Measurements from ENCODE around the gene PTPN14. TPM values are rescaled to one million over a fixed set of nuclear protein-coding genes. Genes with fewer than 3 reads are reported as not detected.

PTPN14 gene
- total and polyA plus RNA-seq, 2 of the 8 experiments (the other 6 are each of a cell fraction or from before 2014, with no cell fraction given), result 14.4 to 93.6 TPM

DNA sequence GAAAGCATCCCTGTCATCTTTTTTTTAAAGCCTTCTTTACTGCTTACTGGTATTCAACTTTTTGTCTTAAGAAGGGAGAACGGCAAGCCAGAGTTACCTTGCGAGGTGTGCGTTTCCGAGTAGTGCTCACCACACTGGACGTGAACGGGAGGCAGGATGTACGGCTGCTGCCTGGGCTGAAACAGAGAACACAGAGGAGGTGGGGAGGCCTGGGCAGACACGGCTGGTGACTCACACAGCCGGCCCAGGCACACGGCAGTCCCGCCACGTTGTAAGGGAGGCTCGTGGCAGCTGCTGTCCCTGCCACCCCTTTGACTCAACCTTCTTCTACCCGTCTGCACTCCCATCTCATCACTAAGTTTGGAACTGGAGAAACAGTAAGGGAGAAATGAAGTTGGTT is 164.7 kb downstream of the PTPN14 start (continued):
- TF ChIP-seq, protein P1, sequence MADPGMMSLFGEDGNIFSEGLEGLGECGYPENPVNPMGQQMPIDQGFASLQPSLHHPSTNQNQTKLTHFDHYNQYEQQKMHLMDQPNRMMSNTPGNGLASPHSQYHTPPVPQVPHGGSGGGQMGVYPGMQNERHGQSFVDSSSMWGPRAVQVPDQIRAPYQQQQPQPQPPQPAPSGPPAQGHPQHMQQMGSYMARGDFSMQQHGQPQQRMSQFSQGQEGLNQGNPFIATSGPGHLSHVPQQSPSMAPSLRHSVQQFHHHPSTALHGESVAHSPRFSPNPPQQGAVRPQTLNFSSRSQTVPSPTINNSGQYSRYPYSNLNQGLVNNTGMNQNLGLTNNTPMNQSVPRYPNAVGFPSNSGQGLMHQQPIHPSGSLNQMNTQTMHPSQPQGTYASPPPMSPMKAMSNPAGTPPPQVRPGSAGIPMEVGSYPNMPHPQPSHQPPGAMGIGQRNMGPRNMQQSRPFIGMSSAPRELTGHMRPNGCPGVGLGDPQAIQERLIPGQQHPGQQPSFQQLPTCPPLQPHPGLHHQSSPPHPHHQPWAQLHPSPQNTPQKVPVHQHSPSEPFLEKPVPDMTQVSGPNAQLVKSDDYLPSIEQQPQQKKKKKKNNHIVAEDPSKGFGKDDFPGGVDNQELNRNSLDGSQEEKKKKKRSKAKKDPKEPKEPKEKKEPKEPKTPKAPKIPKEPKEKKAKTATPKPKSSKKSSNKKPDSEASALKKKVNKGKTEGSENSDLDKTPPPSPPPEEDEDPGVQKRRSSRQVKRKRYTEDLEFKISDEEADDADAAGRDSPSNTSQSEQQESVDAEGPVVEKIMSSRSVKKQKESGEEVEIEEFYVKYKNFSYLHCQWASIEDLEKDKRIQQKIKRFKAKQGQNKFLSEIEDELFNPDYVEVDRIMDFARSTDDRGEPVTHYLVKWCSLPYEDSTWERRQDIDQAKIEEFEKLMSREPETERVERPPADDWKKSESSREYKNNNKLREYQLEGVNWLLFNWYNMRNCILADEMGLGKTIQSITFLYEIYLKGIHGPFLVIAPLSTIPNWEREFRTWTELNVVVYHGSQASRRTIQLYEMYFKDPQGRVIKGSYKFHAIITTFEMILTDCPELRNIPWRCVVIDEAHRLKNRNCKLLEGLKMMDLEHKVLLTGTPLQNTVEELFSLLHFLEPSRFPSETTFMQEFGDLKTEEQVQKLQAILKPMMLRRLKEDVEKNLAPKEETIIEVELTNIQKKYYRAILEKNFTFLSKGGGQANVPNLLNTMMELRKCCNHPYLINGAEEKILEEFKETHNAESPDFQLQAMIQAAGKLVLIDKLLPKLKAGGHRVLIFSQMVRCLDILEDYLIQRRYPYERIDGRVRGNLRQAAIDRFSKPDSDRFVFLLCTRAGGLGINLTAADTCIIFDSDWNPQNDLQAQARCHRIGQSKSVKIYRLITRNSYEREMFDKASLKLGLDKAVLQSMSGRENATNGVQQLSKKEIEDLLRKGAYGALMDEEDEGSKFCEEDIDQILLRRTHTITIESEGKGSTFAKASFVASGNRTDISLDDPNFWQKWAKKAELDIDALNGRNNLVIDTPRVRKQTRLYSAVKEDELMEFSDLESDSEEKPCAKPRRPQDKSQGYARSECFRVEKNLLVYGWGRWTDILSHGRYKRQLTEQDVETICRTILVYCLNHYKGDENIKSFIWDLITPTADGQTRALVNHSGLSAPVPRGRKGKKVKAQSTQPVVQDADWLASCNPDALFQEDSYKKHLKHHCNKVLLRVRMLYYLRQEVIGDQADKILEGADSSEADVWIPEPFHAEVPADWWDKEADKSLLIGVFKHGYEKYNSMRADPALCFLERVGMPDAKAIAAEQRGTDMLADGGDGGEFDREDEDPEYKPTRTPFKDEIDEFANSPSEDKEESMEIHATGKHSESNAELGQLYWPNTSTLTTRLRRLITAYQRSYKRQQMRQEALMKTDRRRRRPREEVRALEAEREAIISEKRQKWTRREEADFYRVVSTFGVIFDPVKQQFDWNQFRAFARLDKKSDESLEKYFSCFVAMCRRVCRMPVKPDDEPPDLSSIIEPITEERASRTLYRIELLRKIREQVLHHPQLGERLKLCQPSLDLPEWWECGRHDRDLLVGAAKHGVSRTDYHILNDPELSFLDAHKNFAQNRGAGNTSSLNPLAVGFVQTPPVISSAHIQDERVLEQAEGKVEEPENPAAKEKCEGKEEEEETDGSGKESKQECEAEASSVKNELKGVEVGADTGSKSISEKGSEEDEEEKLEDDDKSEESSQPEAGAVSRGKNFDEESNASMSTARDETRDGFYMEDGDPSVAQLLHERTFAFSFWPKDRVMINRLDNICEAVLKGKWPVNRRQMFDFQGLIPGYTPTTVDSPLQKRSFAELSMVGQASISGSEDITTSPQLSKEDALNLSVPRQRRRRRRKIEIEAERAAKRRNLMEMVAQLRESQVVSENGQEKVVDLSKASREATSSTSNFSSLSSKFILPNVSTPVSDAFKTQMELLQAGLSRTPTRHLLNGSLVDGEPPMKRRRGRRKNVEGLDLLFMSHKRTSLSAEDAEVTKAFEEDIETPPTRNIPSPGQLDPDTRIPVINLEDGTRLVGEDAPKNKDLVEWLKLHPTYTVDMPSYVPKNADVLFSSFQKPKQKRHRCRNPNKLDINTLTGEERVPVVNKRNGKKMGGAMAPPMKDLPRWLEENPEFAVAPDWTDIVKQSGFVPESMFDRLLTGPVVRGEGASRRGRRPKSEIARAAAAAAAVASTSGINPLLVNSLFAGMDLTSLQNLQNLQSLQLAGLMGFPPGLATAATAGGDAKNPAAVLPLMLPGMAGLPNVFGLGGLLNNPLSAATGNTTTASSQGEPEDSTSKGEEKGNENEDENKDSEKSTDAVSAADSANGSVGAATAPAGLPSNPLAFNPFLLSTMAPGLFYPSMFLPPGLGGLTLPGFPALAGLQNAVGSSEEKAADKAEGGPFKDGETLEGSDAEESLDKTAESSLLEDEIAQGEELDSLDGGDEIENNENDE (IDR thresholded peaks at IDR 0.05; ENCODE audit: insufficient replicate concordance, low read length), result no peak
- TF ChIP-seq ZNF274 (IDR thresholded peaks at IDR 0.05; ENCODE audit: borderline replicate concordance, extremely low read depth, low read length) (no peak), TAF7 (optimal IDR thresholded peaks at IDR 0.05; ENCODE audit: borderline replicate concordance, low read depth, low read length) (no peak), RXRA (IDR thresholded peaks at IDR 0.05; ENCODE audit: insufficient read depth, low read depth, low read length) (no peak), RFX5 (IDR thresholded peaks at IDR 0.05; ENCODE audit: borderline replicate concordance, low read depth, low read length) (no peak), SRF (IDR thresholded peaks at IDR 0.05; ENCODE audit: low read depth, low read length) (no peak), BRCA1 (IDR thresholded peaks at IDR 0.05; ENCODE audit: low read depth, low read length) (no peak)
